Fibroblast of upper back skin (primary cell): ENCODE data around the gene GABBR2.
"Not testable (repeated sequence)": the region's sequence is repeated elsewhere in the genome, so short reads cannot be mapped to it uniquely, and the experiment has no call there.

Source experiments
- DNase-seq: peaks from one replicate; pipeline ENCODE4 v3.0.0-alpha.2; 2013

GABBR2 gene

GRCh38 chr9:98272083-98272482 lies 436.7 kb downstream of the GABBR2 start:
- DNase-seq, result no peak

DNA sequence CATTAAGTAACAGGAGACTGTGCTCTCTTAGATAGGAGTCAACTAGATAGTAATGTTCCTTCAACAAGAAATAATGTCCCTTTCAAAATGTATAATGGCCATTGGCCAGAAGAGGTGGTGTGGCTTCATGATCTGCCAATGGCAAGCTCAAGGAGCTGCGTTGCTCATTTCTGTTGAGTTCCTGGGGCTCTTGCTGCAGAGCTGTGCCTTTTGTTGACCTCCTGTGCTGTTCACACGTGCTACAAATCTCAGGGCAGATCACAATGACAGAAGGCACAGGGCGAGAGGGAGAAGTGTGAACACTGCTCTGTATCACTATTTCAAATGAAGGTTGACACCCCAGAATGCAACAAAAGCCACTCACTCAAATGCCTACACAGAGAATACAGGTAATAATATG lies 437.3 kb downstream of the GABBR2 start:
- no peak for DNase-seq

- not testable (repeated sequence) for DNase-seq
Observed at GRCh38 chr9:98270284-98270683, 438.5 kb downstream of the GABBR2 start.

DNA sequence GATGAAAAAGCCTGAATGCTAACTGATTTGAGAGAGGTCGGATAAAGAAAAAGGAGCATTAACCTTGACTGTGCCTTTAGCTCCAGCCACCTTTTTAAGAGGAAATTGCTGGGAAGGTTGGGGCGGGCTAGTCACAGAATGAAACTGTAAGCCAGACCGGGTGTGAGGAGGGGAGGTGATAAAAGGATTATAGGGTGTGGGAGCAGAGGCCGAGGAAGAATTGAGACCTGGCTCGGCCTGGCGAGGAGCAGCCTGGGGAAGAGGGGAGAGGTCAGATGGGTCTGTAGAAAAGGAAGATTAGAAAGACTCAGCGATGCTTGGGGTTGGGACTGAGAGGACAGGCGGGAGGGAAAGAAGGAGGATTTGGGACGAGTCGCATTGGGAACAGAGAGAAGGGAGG lies 439.1 kb downstream of the GABBR2 start:
- not testable (repeated sequence) for DNase-seq

GRCh38 chr9:98267556-98267955 lies 441.2 kb downstream of the GABBR2 start:
- not testable (repeated sequence) for DNase-seq

DNA sequence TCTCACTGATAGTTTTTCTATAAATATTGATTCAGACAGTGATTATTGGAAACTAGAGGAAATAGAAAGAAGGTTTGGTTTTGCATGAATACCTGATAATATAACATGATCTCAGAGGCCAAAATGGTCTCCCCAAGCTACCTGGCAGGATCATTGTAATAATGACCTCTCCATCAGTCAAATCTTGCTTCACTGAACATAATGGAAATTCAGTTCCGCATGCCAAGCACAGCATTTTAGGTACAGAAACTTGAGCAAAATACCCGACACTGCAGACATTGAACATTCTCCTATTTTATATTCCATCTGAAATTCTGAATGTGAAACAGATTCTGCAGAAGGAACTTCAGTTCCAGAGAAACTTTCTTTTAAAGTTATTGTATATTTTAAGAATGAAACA lies 444.2 kb downstream of the GABBR2 start:
- no peak for DNase-seq

GRCh38 chr9:98263482-98264357 lies 445.0 kb downstream of the GABBR2 start:
- DNase-seq, result peak; percentile 81

DNA sequence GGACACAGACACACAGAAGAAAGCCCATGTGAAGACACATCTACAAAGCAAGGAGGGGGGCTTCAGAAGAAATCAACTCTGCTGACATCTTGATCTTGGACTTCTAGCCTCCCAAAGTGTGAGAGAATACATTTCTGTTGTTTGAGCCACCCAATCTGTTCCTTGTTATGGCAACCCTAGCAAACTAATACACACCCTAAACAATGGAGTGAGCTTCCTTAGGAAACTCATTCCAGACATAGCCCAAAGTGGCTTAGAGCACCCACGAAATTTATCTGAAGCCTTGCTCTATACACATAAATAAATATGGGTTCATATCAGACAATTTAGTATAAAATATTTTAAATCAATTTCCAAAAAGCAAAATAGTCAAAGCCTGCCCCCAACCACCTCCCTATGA lies 445.7 kb downstream of the GABBR2 start:
- no peak for DNase-seq

GRCh38 chr9:98262056-98262455 lies 446.7 kb downstream of the GABBR2 start:
- no peak for DNase-seq

- DNase-seq, result no peak
Observed at GRCh38 chr9:98260635-98261034, 448.1 kb downstream of the GABBR2 start.

DNA sequence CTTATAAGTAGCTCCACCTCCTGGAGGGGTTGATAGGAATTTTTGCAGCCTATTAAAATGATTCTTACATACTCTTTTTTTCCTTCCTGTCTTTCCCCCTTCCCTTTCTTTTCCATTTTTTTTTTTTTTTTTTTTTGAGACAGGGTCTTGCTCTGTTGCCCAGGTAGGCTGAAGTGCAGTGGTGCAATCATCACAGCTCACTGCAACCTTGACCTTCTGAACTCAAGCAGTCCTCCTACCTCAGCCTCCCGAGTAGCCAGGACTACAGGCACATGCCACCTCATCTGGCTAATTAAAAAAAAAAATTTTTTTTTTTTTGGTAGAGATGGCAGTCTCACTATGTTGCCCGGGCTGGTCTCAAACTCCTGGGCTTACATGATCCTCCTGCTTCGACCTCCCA lies 448.9 kb downstream of the GABBR2 start:
- DNase-seq, result no peak

- DNase-seq, result no peak
Observed at GRCh38 chr9:98256756-98257155, 452.0 kb downstream of the GABBR2 start.

DNA sequence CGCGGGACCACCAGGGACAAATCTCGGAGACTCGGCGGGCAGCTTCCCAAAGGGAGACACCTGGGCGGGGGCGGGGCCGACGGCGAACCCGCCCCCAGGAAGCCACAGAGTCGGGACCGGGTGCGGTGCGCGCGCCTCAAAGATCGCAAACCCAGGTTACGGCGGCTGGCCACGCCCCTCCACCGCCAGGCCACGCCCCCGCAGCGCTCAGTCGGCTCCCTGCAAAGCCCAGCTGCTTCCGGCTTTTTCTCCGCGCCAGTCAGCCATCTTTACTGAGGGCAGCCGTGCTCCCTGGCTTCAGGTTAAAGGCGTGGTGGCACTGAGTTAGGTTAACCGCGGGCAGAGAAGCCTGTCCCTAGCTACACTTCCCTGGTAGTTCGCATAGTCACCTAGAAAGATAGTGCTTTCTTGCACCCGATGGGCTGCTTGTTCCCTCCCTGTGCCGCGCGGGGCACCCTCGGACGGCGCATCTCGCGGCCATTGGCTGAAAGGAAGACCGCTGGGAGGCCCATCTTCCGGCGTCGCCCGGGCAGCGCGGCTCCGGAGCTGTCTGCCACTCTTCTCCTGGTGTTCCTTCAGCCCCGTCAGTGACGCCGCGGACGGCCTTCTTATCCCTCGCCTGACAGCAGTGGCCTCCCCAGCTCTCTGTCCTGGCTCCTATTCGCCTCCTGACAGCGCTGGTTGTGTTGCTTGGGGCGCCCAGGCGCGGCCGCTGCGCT lies 453.0 kb downstream of the GABBR2 start, which contains the start of gene TBC1D2:
Gene TBC1D2 (minus strand): TSS at position 72 of the 719 bp plus-strand sequence. CDS start 108 bp downstream, outside the sequence.
- DNase-seq, result peak; percentile 90

DNA sequence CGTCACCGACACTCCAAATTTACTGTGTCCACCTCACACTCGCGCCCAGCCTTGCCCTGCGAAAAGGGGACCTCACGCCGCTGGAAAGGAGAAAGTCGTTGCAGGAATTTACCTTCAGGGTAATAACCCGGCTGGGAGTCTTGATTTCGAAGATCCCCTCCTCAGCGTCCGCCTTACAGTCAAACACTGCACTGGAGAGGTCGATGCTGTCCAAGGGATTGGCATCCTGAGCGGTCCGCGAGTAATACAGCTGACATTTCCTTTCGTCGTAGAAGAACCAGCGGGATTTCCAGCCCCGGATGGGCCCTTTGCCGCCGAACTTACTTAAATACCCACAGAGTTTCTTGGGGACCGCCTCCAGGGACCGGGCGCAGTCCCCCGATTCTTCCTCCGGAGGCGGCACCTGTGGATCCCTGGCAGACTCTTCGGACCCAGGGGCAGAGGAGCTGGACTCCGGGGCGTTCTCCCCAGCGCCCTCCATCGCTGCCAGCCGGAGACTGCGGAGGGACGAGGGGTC lies 453.6 kb downstream of the GABBR2 start:
- peak; percentile 28 for DNase-seq

- no peak for DNase-seq
Observed at GRCh38 chr9:98254228-98255060, 454.3 kb downstream of the GABBR2 start.

- no peak for DNase-seq
Observed at GRCh38 chr9:98253565-98253964, 455.2 kb downstream of the GABBR2 start.

- DNase-seq, result peak; percentile 73
Observed at GRCh38 chr9:98251551-98251950, 457.2 kb downstream of the GABBR2 start.

DNA sequence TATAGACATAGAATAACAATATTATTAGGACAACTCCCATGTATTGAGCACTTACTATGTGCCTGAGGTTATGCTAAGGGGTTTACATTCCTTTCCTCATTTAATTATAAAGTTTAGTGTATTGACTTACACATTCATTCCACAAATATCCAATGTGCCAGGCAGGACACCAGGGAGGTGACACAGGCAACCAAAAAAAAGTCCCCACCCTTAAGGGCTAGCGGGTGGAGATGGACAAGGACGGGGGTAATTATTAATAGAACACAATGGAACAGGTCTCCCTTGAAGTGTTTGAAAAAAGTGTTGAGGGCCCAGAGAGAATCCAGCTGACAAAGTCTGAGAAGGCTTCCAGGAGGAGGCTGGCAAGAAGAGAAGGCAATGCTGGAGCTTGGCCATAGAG lies 459.0 kb downstream of the GABBR2 start:
- no peak for DNase-seq

- peak; percentile 82 for DNase-seq
Observed at GRCh38 chr9:98248737-98249474, 459.8 kb downstream of the GABBR2 start.

GRCh38 chr9:98247831-98248657 lies 460.7 kb downstream of the GABBR2 start:
- no peak for DNase-seq

GRCh38 chr9:98242426-98242825 lies 466.3 kb downstream of the GABBR2 start:
- no peak for DNase-seq
